GM19035 (cell line): ENCODE measurements around the gene FCRL5.

Experiments used
- ATAC-seq: cut with Tn5 transposase; IDR thresholded peaks from one replicate; pipeline ENCODE4 v1.9.1; 2021; ENCODE audit not compliant: unreplicated experiment

Gene FCRL5

DNA sequence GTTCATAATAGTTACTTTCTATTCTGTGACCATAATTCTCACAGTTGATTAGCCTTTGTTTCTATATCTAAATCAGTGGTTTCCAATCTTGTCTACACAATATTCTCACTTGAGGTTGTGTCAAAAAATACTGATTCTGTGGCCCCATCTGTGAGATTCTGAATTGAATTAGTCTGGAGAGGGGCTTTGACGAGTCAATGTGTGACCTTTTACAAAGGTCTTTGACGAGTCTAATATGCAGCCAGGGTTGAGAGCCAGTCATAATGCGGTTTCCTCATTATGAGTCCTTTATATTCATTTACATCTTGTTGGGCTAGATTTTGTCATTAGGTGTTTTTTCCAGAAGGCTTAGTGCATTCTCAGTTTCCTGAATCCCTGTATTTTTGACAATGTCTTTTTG lies 19.7 kb downstream of the FCRL5 start:
- no peak for ATAC-seq

GRCh38 chr1:157523774-157524493 lies 28.4 kb downstream of the FCRL5 start:
- ATAC-seq, result peak; percentile 91

DNA sequence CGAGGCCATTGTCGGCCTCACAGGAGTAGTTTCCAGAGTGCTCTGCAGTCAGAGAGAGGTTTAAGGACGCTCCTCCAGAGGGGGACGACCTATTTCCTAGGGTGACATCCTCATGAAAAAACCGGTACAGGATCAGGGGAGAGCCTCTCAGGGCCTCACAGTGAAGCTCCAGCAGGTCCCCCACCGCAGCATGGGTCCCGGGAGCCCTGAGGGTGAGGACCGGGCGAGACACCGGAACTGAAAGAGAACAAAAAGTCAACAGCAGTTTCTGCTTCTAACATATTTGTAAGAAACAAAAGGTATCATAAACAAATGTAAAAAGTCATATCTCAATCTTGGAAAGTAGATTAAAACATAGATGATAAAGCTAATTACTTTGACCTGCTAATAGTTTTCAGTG lies 31.3 kb downstream of the FCRL5 start:
- no peak for ATAC-seq

DNA sequence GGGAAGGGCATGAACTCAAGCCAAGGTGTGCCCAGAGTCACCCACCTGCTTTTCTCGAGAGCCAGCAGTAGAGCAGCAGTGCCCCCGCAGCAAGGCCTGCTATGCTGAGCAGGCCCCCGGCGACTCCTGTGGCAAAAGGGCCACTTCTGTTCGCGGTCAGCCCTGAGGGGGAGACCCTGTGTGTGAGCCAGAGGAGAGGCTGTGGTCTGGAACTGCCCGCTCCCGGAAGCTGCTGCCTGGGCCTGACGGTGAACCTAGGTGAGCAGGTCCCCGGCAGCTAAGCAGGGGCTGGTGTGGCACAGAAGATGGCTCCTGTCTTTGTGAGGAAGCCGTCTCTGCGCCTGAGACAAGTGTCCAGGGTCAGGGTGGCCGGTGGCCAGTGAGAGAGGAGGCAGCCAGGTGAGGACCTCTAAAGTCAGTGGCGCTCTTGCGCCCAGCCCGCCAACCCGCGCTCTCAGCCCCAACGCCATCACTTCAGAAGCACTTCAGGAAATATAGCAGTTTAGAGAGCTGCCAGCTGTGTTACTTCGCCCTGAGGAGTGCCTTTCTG lies 31.9 kb downstream of the FCRL5 start:
- ATAC-seq, result no peak

GRCh38 chr1:157519451-157519850 lies 32.9 kb downstream of the FCRL5 start:
- no peak for ATAC-seq

DNA sequence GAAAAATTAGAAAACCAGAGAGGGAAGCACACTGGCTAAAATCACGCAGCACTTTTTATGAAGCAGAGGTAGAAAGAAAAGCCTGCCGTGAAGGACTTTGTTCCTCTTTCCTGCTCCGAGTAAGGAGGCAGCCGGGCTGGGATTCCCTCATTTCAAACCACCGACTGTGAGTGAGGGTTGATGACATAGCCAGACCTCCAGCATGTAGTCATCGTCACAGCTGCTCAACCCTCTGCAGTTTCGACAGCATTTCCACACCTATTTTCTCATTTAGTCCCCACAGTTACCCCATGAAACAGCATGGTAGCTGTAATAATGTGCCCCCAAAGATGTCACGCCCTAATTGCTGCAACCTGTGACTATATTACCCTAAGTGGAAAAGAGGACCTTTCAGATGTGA lies 35.3 kb downstream of the FCRL5 start:
- ATAC-seq, result no peak

DNA sequence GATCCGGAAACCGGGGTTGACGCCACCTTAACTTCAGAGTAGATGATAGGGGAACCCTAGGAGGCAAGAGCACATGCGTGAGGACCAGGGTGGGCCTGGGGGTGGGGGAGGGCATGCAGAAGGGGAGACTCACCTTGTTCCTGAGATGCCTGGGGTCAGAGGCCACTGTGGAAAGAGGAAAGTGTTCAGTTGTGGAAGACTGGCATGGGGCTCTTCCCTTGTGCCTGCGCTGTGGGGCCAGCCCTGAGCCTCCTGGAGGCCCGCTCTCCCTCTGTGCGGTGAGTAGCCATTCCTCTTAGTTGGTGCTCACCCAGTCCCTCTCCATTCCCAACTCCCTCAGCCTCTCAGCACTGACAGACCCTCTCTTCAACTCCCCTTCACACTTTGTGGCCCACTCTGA lies 36.6 kb downstream of the FCRL5 start:
- no peak for ATAC-seq

DNA sequence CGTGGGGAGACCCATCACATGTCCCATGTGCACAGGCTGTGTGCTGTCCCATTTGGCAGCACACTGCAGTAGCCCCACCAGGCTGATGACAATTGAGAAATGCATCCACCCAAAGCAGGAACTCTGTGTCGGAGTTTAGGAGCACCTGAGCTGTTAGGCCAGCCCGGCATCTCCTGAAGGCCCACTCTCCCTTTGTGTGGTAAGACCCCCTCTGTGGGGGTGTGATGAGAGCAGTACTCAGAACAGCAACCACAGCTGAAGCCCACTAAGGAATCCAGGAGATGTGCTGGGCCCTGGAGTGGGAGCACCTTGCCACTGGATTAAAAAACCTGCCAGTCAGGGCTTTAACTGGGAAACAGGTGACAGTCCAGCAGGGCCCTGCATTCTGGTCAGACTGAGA lies 37.2 kb downstream of the FCRL5 start:
- ATAC-seq, result no peak

GRCh38 chr1:157512036-157512969 lies 40.0 kb downstream of the FCRL5 start:
- ATAC-seq, result peak; percentile 59

GRCh38 chr1:157509546-157510232 lies 42.6 kb downstream of the FCRL5 start:
- no peak for ATAC-seq

DNA sequence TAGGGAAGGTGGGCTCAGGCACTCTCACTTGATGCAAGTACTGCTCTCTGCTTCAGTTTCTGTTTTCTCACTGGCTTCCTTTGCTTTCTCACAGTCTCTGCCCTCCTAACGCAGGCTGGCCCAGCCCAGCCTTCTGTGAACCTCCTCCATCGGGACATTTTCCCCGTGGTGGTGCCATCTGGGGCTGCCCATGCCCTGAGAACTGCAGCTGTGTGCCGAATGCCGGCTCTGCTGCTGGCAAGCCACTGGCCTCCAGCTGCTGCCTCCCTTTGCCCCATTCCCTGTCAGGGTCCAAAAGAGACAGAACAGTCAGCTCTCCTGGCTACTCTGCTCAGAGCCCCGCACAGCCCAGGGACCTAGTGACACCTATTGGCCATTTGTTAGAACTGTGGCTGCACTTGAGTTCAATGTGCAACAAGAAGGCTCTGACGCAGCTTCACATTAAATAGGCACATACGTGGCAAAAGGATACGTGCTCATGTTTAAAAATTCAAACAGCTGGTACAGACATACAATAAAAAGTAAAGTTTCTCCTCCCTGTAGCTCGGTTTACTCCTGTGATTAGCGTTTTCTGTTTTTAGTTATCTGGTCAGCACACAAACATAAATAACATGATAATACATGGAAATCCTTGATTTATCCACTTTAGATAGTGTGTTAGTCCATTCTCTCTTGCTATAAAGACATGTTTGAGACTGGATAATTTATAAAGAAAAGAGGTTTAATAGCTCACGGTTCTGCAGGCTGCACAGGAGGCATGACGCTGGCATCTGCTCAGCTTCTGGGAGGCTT lies 46.6 kb downstream of the FCRL5 start:
- ATAC-seq, result peak; percentile 88

DNA sequence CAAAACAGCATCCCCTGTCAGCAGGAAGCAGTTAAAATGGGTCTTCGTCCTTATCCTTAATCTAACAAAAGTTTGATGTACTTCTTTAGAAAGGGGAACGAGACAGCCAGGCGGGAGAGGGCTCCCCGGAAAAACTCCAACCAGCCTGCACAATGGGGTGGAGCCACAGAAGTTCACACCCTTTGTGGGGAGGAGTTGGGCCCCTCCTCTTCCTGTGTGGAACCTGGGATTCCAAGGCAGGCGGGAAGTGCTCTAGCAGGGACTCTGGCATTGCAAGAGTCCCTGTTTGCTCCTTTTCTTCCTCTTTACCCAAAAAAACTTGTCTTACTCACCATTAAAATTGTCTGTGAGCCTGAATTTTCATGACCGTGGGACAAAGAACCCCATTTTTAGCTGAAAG lies 47.7 kb downstream of the FCRL5 start:
- no peak for ATAC-seq

GRCh38 chr1:157499521-157499920 lies 52.8 kb downstream of the FCRL5 start:
- ATAC-seq, result no peak

GRCh38 chr1:157498736-157499090 lies 53.6 kb downstream of the FCRL5 start:
- ATAC-seq, result no peak

DNA sequence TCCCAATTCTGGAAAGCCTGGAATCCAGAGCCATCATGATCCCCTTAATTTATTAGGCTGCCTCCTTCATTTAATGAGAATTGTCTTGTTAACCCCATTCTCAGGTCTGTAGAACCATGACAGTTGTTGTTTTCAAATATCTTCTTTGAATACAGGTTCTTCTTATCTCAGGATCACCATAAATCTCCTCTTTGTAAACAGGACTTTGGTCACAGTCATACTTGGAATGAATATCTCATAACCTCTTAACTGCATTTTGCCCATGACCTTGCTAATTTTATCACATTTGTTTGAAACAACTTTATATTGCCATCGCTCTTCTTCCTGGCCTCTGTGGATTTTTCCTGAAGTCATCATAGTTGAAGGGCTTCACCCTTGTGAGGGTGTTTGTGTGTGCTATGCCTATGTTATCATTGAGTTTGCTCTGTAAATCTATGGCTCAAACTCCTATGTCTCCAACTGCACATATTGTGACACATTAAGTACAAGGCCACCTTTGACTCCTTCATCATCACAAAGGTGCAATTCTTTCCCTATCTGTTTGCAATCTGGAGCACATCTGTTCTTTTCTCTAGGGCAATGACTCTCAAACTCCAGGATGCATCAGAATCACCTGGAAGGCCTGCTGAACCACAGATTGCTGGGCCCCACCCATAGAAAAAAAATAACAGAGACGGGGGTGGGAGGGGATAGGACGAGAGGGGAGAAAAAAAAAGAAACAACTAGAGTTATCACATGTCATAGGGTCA lies 54.2 kb downstream of the FCRL5 start:
- ATAC-seq, result no peak

DNA sequence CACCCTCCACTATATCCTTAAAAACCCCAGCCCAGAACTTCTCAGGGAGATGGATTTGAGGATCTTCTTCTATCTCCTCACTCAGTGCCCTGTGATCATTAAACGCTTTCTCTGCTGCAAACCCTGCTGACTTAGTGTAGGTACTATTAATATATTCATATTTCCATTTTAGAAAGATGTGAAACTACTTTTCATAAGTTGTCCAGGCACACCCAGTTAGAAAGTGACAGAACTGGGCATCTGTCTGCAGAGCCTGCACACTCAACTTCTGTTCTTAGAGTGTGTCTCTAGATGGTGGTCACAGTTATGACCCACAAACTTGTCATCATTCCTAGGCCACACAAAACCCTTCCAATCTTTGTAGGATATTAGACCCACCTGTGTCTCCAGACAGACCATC lies 55.0 kb downstream of the FCRL5 start:
- no peak for ATAC-seq

GRCh38 chr1:157496121-157496526 lies 56.2 kb downstream of the FCRL5 start:
- no peak for ATAC-seq

DNA sequence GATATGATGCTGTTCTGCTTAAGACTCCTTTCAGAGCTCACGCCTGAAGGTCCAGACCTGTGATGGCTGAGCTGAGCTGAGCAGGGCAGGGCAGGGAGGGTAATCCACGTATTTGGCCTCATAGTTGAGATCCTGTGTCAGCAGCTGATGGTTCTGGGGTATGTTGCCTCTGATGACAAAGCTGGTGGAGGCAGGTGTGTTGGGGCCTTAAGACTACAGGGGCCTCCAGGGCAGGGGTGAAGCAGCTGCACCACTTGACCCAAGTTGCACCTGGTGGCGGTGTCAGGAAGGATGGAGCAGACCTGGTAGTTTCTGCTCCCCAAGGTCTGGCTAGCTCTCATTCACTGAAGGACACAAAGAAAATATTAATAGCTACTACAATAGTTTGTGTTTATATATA lies 57.0 kb downstream of the FCRL5 start:
- ATAC-seq, result no peak

GRCh38 chr1:157494093-157494492 lies 58.2 kb downstream of the FCRL5 start:
- no peak for ATAC-seq
